ENCODE data around the gene CARF.
"Not testable (repeated sequence)": the region's sequence is repeated elsewhere in the genome, so short reads cannot be mapped to it uniquely, and the experiment has no call there.

DNA sequence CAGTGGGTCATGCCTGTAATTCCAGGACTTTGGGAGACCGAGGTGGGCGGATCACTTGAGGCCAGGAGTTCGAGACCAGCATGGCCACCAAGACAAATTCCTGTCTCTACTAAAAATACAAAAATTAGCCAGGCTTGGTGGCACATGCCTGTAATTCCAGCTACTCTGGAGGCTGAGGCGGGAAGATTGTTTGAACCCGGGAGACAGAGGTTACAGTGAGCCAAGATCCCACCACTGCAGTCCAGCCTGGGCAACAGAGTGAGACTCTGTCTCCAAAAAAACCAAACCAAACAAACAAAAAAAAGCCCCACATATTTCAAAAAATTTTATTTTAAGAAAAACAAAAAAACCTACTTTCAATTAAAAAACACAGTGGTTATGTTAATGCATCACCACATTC, 1.8 kb upstream of the CARF start:
- TF ChIP-seq, protein P1, sequence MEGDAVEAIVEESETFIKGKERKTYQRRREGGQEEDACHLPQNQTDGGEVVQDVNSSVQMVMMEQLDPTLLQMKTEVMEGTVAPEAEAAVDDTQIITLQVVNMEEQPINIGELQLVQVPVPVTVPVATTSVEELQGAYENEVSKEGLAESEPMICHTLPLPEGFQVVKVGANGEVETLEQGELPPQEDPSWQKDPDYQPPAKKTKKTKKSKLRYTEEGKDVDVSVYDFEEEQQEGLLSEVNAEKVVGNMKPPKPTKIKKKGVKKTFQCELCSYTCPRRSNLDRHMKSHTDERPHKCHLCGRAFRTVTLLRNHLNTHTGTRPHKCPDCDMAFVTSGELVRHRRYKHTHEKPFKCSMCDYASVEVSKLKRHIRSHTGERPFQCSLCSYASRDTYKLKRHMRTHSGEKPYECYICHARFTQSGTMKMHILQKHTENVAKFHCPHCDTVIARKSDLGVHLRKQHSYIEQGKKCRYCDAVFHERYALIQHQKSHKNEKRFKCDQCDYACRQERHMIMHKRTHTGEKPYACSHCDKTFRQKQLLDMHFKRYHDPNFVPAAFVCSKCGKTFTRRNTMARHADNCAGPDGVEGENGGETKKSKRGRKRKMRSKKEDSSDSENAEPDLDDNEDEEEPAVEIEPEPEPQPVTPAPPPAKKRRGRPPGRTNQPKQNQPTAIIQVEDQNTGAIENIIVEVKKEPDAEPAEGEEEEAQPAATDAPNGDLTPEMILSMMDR (IDR thresholded peaks at IDR 0.05) = not testable (repeated sequence)
- not testable (repeated sequence) for TF ChIP-seq POLR2A (IDR thresholded peaks at IDR 0.05)

All from prostate gland (tissue), 2 donors.